GM21737 (cell line): ENCODE results near the gene HNRNPM.
"Not testable (repeated sequence)": the region's sequence is repeated elsewhere in the genome, so short reads cannot be mapped to it uniquely, and the experiment has no call there.

ENCODE experiments used
- ATAC-seq: cut with Tn5 transposase; IDR thresholded peaks from one replicate; pipeline ENCODE4 v1.9.1; 2021; ENCODE audit warnings: mild to moderate bottlenecking, moderate library complexity; ENCODE audit not compliant: unreplicated experiment

The HNRNPM gene

GRCh38 chr19:8444677-8445487 lies at the start of gene HNRNPM:
Gene HNRNPM (plus strand): TSS chr19:8444975. CDS start chr19:8444999, 24 bp downstream.
- ATAC-seq: peak; percentile 89

GRCh38 chr19:8395621-8396082 lies 49.1 kb upstream of the HNRNPM start:
- no peak for ATAC-seq

- no peak for ATAC-seq
Observed at GRCh38 chr19:8396185-8396562, 48.6 kb upstream of the HNRNPM start.

GRCh38 chr19:8396563-8397203 lies 48.1 kb upstream of the HNRNPM start:
- ATAC-seq: no peak

GRCh38 chr19:8397271-8397670 lies 47.5 kb upstream of the HNRNPM start:
- ATAC-seq: no peak

GRCh38 chr19:8397746-8398310 lies 46.9 kb upstream of the HNRNPM start:
- no peak for ATAC-seq

- no peak for ATAC-seq
Observed at GRCh38 chr19:8398311-8398771, 46.4 kb upstream of the HNRNPM start.

GRCh38 chr19:8399681-8400188 lies 45.0 kb upstream of the HNRNPM start:
- no peak for ATAC-seq

GRCh38 chr19:8401981-8402411 lies 42.8 kb upstream of the HNRNPM start:
- ATAC-seq: no peak

- ATAC-seq: no peak
Observed at GRCh38 chr19:8403098-8403819, 41.5 kb upstream of the HNRNPM start.

GRCh38 chr19:8403820-8404109 lies 41.0 kb upstream of the HNRNPM start:
- ATAC-seq: no peak

- no peak for ATAC-seq
Observed at GRCh38 chr19:8404391-8405151, 40.2 kb upstream of the HNRNPM start.

- ATAC-seq: not testable (repeated sequence)
Observed at GRCh38 chr19:8410718-8411117, 34.1 kb upstream of the HNRNPM start.

GRCh38 chr19:8412783-8413628 lies 31.8 kb upstream of the HNRNPM start, which contains the start of gene MARCHF2:
Gene MARCHF2 (plus strand): TSS chr19:8413305. CDS start chr19:8421841, 8,536 bp downstream.
- peak; percentile 99 for ATAC-seq

GRCh38 chr19:8413629-8413995 lies 31.2 kb upstream of the HNRNPM start:
- no peak for ATAC-seq

- ATAC-seq: no peak
Observed at GRCh38 chr19:8416796-8417195, 28.0 kb upstream of the HNRNPM start.

GRCh38 chr19:8421484-8422461 lies 23.0 kb upstream of the HNRNPM start:
- no peak for ATAC-seq

- no peak for ATAC-seq
Observed at GRCh38 chr19:8423817-8424223, 21.0 kb upstream of the HNRNPM start.
